H9 (cell line): ENCODE data around the gene MILR1. TPM values are rescaled to one million over a fixed set of nuclear protein-coding genes. Genes with fewer than 3 reads are reported as not detected.

Experiments
- DNase-seq: peaks from one replicate; pipeline ENCODE4 v3.0.0-alpha.2; 2017
- H2AFZ ChIP-seq: one replicate; pipeline ENCODE4 v1.6.1; 2013; ENCODE audit warnings: mild to moderate bottlenecking, low read length, control low read depth, moderate library complexity
- H2AK5ac ChIP-seq: 2 replicates; pipeline ENCODE4 v1.6.1; 2013; ENCODE audit warnings: low read length, control low read depth, mixed read lengths; ENCODE audit not compliant: insufficient read length
- H2BK120ac ChIP-seq: one replicate; pipeline ENCODE4 v1.6.1; 2013; ENCODE audit warnings: low read depth, mild to moderate bottlenecking, low read length, control low read depth, inconsistent platforms; ENCODE audit not compliant: poor library complexity, severe bottlenecking
- H2BK12ac ChIP-seq: 2 replicates; pipeline ENCODE4 v1.6.1; 2013; ENCODE audit warnings: low read length, control low read depth, mixed read lengths, low read depth; ENCODE audit not compliant: insufficient read length
- H2BK15ac ChIP-seq: 2 replicates; pipeline ENCODE4 v1.6.1; 2013; ENCODE audit warnings: low read depth, low read length, control low read depth
- H2BK20ac ChIP-seq: one replicate; pipeline ENCODE4 v1.6.1; 2013; ENCODE audit warnings: low read depth, mild to moderate bottlenecking, low read length, control low read depth, inconsistent platforms; ENCODE audit not compliant: poor library complexity, severe bottlenecking
- H2BK5ac ChIP-seq: 2 replicates; pipeline ENCODE4 v1.6.1; 2013; ENCODE audit warnings: low read length, control low read depth, mixed read lengths; ENCODE audit not compliant: insufficient read length
- H3K14ac ChIP-seq: 2 replicates; pipeline ENCODE4 v1.6.1; 2013; ENCODE audit warnings: low read length, control low read depth; ENCODE audit not compliant: insufficient read depth
- H3K18ac ChIP-seq: 2 replicates; pipeline ENCODE4 v1.6.1; 2013; ENCODE audit warnings: low read depth, mild to moderate bottlenecking, mixed read lengths, low read length, control low read depth; ENCODE audit not compliant: insufficient read length
- H3K23ac ChIP-seq: 2 replicates; pipeline ENCODE4 v1.6.1; 2013; ENCODE audit warnings: low read length, control low read depth, mixed read lengths, low read depth; ENCODE audit not compliant: insufficient read length
- H3K23me2 ChIP-seq: 2 replicates; pipeline ENCODE4 v1.6.1; 2013; ENCODE audit warnings: low read depth, mild to moderate bottlenecking, mixed read lengths, low read length, control low read depth; ENCODE audit not compliant: insufficient read length, poor library complexity, severe bottlenecking
- H3K27ac ChIP-seq: 2 replicates; pipeline ENCODE4 v1.5.1; 2013; ENCODE audit warnings: low read length, control low read depth, mixed read lengths, low read depth; ENCODE audit not compliant: insufficient read length
- H3K27me3 ChIP-seq: 2 replicates; pipeline ENCODE4 v1.6.1; 2013; ENCODE audit warnings: low read length, control low read depth, inconsistent platforms; ENCODE audit not compliant: insufficient read depth
- H3K4ac ChIP-seq: 2 replicates; pipeline ENCODE4 v1.6.1; 2013; ENCODE audit warnings: low read depth, mild to moderate bottlenecking, control low read depth, inconsistent platforms, low read length, moderate library complexity
- H3K4me1 ChIP-seq: 2 replicates; pipeline ENCODE4 v1.6.1; 2013; ENCODE audit warnings: low read length, control low read depth, inconsistent platforms; ENCODE audit not compliant: insufficient read depth
- H3K4me2 ChIP-seq: 2 replicates; pipeline ENCODE4 v1.6.1; 2013; ENCODE audit warnings: low read length, control low read depth, mixed read lengths; ENCODE audit not compliant: insufficient read length, insufficient read depth
- H3K56ac ChIP-seq: 2 replicates; pipeline ENCODE4 v1.6.1; 2013; ENCODE audit warnings: low read depth, mild to moderate bottlenecking, mixed read lengths, low read length, control low read depth; ENCODE audit not compliant: insufficient read length
- H3K79me1 ChIP-seq: 2 replicates; pipeline ENCODE4 v1.6.1; 2013; ENCODE audit warnings: low read depth, mild to moderate bottlenecking, moderate library complexity, low read length, control low read depth, inconsistent platforms; ENCODE audit not compliant: insufficient read depth, poor library complexity, severe bottlenecking
- H3K79me2 ChIP-seq: 2 replicates; pipeline ENCODE4 v1.6.1; 2013; ENCODE audit warnings: low read length, control low read depth, inconsistent platforms; ENCODE audit not compliant: insufficient read depth
- H3K9ac ChIP-seq: 2 replicates; pipeline ENCODE4 v1.6.1; 2013; ENCODE audit warnings: low read length, control low read depth, mixed read lengths; ENCODE audit not compliant: insufficient read length; ENCODE audit errors: extremely low read depth
- H3K9me3 ChIP-seq: one replicate; pipeline ENCODE4 v1.6.1; 2013; ENCODE audit warnings: low read depth, low read length, inconsistent platforms; ENCODE audit not compliant: control insufficient read depth
- H3T11ph ChIP-seq: one replicate; pipeline ENCODE4 v1.6.1; 2013; ENCODE audit warnings: mild to moderate bottlenecking, low read length, control low read depth, inconsistent platforms
- H4K20me1 ChIP-seq: one replicate; pipeline ENCODE4 v1.6.1; 2013; ENCODE audit not compliant: control insufficient read depth, insufficient read length, insufficient read depth
- H4K5ac ChIP-seq: 2 replicates; pipeline ENCODE4 v1.6.1; 2013; ENCODE audit warnings: low read depth, mild to moderate bottlenecking, mixed read lengths, low read length, control low read depth; ENCODE audit not compliant: insufficient read length
- H4K8ac ChIP-seq: replicated peaks from 2 replicates; pipeline ENCODE4 v1.6.1; 2013; ENCODE audit warnings: low read length, control low read depth, mixed read lengths, low read depth; ENCODE audit not compliant: insufficient read length
- H4K91ac ChIP-seq: 2 replicates; pipeline ENCODE4 v1.6.1; 2013; ENCODE audit warnings: low read depth, mild to moderate bottlenecking, moderate library complexity, mixed read lengths, low read length, control low read depth; ENCODE audit not compliant: insufficient read length
- H3K27ac Mint-ChIP-seq, 3 experiments: 2 replicates in 2 of 3; 3 replicates in 1 of 3; pipeline ENCODE4 v1.8.0; 2020 to 2021; ENCODE audit warnings: mixed read lengths in 3 of 3, mild to moderate bottlenecking in 1 of 3, moderate library complexity in 1 of 3
- H3K27me3 Mint-ChIP-seq: 2 replicates; pipeline ENCODE4 v1.8.0; 2021; ENCODE audit warnings: low read depth, mild to moderate bottlenecking, moderate library complexity, mixed read lengths
- H3K36me3 Mint-ChIP-seq, 3 experiments: 2 replicates in 2 of 3; 3 replicates in 1 of 3; pipeline ENCODE4 v1.8.0; 2020 to 2021; ENCODE audit warnings: low read depth in 3 of 3, mixed read lengths in 3 of 3; ENCODE audit not compliant: insufficient read depth in 1 of 3
- H3K4me1 Mint-ChIP-seq, 2 experiments: 2 replicates each; pipeline ENCODE4 v1.8.0; 2020; ENCODE audit warnings: mixed read lengths in 2 of 2
- H3K4me3 Mint-ChIP-seq, 2 experiments: 2 replicates in 1 of 2; 3 replicates in 1 of 2; pipeline ENCODE4 v1.8.0; 2020 to 2021; ENCODE audit warnings: mild to moderate bottlenecking in 2 of 2, mixed read lengths in 2 of 2, moderate library complexity in 1 of 2
- H3K9me3 Mint-ChIP-seq, 2 experiments: 2 replicates in 1 of 2; 3 replicates in 1 of 2; pipeline ENCODE4 v1.8.0; 2020; ENCODE audit warnings: mild to moderate bottlenecking in 2 of 2, mixed read lengths in 2 of 2, moderate library complexity in 1 of 2
- WGBS: extraction: QIAGEN DNeasy Blood & Tissue Kit; methylation state at CpG from one replicate; pipeline ENCODE4 v1.1.7; 2013; ENCODE audit warnings: missing lambda C conversion rate, low lambda C conversion rate, mixed read lengths; ENCODE audit not compliant: insufficient read length; ENCODE audit errors: extremely low coverage; 5-methylcytosine and 5-hydroxymethylcytosine counted together
- total RNA-seq: library from RNA; stranded (reverse); gene quantifications from 2 replicates; pipeline ENCODE4 v1.2.1, GENCODE V29; 2021
- TF ChIP-seq, protein P1 (sequence below): fragments of 200-600 bp; sonication (generic); conservative IDR thresholded peaks from 3 replicates; pipeline ENCODE4 v1.8.0; 2021; ENCODE audit warnings: antibody characterized with exemption, mild to moderate bottlenecking

Gene MILR1
- total RNA-seq, 1 experiment from 2014 or later: not detected

DNA sequence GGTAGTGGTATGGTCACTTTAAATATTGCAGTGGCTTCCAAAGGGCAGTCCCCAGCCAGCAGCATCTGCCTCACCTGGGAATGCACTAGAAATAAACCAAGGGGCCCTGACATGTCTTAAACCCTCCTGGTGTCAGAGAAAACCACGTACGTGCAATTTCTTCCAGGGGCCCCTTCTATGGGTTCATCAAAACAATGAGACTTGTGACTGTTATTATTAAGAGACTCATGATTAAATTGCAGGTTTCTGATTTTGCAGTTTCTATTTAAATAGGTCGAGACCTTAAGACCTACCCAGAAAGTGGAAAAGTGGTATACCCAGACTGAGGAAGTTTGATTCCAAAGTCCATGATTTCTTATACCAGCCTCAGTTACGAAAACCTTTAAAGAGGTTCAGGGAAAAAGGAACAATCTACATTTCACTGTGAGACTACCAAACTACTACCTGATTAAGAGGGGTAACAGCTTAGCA lies 48.7 kb downstream of the MILR1 start:
- H3K27me3 Mint-ChIP-seq: peaks cover 3% of the 10 kb centered on the region
- no peaks in the 10 kb centered on the region for H4K20me1 ChIP-seq
- H3K79me1 ChIP-seq: peaks cover 2% of the 10 kb centered on the region
- no peak overlapping the region for H2BK12ac ChIP-seq
- no peak overlapping the region for H2AK5ac ChIP-seq
- H3K4me1 Mint-ChIP-seq: peaks cover 54 to 61% of the 10 kb centered on the region in 2 experiments
- no peak overlapping the region for H3T11ph ChIP-seq
- H2BK20ac ChIP-seq: no peak overlapping the region
- no peak overlapping the region for H2BK5ac ChIP-seq
- H4K8ac ChIP-seq: no peak overlapping the region
- H3K4me2 ChIP-seq: peak overlapping the region; percentile 87
- no peak overlapping the region for H4K5ac ChIP-seq
- peaks cover 47 to 70% (median 60%) of the 10 kb centered on the region in 3 experiments for H3K36me3 Mint-ChIP-seq
- no peak overlapping the region for H4K91ac ChIP-seq
- no peak overlapping the region for H2AFZ ChIP-seq
- H3K56ac ChIP-seq: no peak overlapping the region
- H3K9me3 ChIP-seq: no peaks in the 10 kb centered on the region
- H3K27me3 ChIP-seq: no peaks in the 10 kb centered on the region
- no peaks in the 10 kb centered on the region; the same call in 1 of the 2 replicates for H3K4me1 ChIP-seq
- H3K23me2 ChIP-seq: peaks cover 15% of the 10 kb centered on the region
- H3K14ac ChIP-seq: no peak overlapping the region
- H3K27ac Mint-ChIP-seq: peak overlapping the region; percentile 89 to 99 (median 98); a peak in 5 of 7 replicates
- H3K4me3 Mint-ChIP-seq: peak overlapping the region; percentile 99
- WGBS: no CpG with 5 or more reads among the region's 4 CpGs
- H3K79me2 ChIP-seq: peaks cover 6% of the 10 kb centered on the region; the same call in 1 of the 2 replicates
- H3K9ac ChIP-seq: no peak overlapping the region
- H3K23ac ChIP-seq: no peak overlapping the region
- TF ChIP-seq, protein P1, sequence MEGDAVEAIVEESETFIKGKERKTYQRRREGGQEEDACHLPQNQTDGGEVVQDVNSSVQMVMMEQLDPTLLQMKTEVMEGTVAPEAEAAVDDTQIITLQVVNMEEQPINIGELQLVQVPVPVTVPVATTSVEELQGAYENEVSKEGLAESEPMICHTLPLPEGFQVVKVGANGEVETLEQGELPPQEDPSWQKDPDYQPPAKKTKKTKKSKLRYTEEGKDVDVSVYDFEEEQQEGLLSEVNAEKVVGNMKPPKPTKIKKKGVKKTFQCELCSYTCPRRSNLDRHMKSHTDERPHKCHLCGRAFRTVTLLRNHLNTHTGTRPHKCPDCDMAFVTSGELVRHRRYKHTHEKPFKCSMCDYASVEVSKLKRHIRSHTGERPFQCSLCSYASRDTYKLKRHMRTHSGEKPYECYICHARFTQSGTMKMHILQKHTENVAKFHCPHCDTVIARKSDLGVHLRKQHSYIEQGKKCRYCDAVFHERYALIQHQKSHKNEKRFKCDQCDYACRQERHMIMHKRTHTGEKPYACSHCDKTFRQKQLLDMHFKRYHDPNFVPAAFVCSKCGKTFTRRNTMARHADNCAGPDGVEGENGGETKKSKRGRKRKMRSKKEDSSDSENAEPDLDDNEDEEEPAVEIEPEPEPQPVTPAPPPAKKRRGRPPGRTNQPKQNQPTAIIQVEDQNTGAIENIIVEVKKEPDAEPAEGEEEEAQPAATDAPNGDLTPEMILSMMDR: no peak; the same call in 2 of the 3 replicates
- DNase-seq: no peak
- H3K4ac ChIP-seq: no peak overlapping the region
- H3K18ac ChIP-seq: no peak overlapping the region
- no peaks in the 10 kb centered on the region; a peak in 1 of 5 replicates for H3K9me3 Mint-ChIP-seq
- H3K27ac ChIP-seq: peak overlapping the region; percentile 49
- H2BK15ac ChIP-seq: no peak overlapping the region
- no peak overlapping the region for H2BK120ac ChIP-seq
